Osteocyte (in vitro differentiated cells): ENCODE measurements around the gene CCZ1. TPM values are rescaled to one million over a fixed set of nuclear protein-coding genes. Genes with fewer than 3 reads are reported as not detected.
"Not testable (repeated sequence)": the region's sequence is repeated elsewhere in the genome, so short reads cannot be mapped to it uniquely, and the experiment has no call there.

ENCODE experiments used
- DNase-seq: peaks from one replicate; pipeline ENCODE4 v3.0.0; 2021; ENCODE audit warnings: mixed read lengths; ENCODE audit not compliant: unreplicated experiment; ENCODE audit errors: extremely low spot score
- H3K27ac Mint-ChIP-seq: one replicate; pipeline ENCODE4 v1.8.0; 2021; ENCODE audit warnings: mild to moderate bottlenecking, mixed read lengths; ENCODE audit not compliant: unreplicated experiment
- H3K27me3 Mint-ChIP-seq: one replicate; pipeline ENCODE4 v1.8.0; 2021; ENCODE audit warnings: mixed read lengths; ENCODE audit not compliant: unreplicated experiment
- H3K36me3 Mint-ChIP-seq: one replicate; pipeline ENCODE4 v1.8.0; 2021; ENCODE audit warnings: mixed read lengths; ENCODE audit not compliant: unreplicated experiment
- H3K4me1 Mint-ChIP-seq: one replicate; pipeline ENCODE4 v1.8.0; 2021; ENCODE audit warnings: mixed read lengths; ENCODE audit not compliant: unreplicated experiment
- H3K4me3 Mint-ChIP-seq: one replicate; pipeline ENCODE4 v1.8.0; 2021; ENCODE audit warnings: mild to moderate bottlenecking, moderate library complexity, mixed read lengths; ENCODE audit not compliant: unreplicated experiment
- H3K9me3 Mint-ChIP-seq: one replicate; pipeline ENCODE4 v1.8.0; 2021; ENCODE audit warnings: mixed read lengths; ENCODE audit not compliant: unreplicated experiment
- CTCF ChIP-seq: fragments of 200-600 bp; sonication (generic); IDR thresholded peaks from 2 replicates; pipeline ENCODE4 v1.5.0; 2021; ENCODE audit warnings: antibody characterized with exemption, mild to moderate bottlenecking, moderate library complexity
- long read RNA-seq: library from polyadenylated mRNA; unstranded; transcript quantifications from one replicate; pipeline ENCODE4 v2.0.0, GENCODE V29; 2021
- total RNA-seq: library from RNA; stranded (reverse); gene quantifications from 2 replicates; pipeline ENCODE4 v1.2.1, GENCODE V29; 2021

Gene CCZ1
- 90.5 and 95.3 TPM in 2 replicates for total RNA-seq
- long read RNA-seq, transcript CCZ1-201 (15 exons, 1,802 nt) = major isoform, 33 of 46 reads
- long read RNA-seq, partial matches to known transcripts = 7 of 46 reads
- long read RNA-seq, other reads (novel, unspliced or antisense) = 4 of 46 reads

- peak within 1 kb of the TSS; percentile 80 for H3K4me3 Mint-ChIP-seq
- H3K9me3 Mint-ChIP-seq, H3K27me3 Mint-ChIP-seq, H3K36me3 Mint-ChIP-seq, H3K4me1 Mint-ChIP-seq, DNase-seq: not testable (repeated sequence)
- peak within 1 kb of the TSS; percentile 85 for H3K27ac Mint-ChIP-seq
- peak; percentile 37 for TF ChIP-seq CTCF
Observed at GRCh38 chr7:5898480-5899224, at the start of gene CCZ1. TSS of gene CCZ1 (plus strand) at chr7:5898733. CDS start at chr7:5898800, 67 bp downstream.

- DNase-seq = no peak
- TF ChIP-seq CTCF = no peak
- H3K4me1 Mint-ChIP-seq = no peaks in the 10 kb centered on the region
- H3K4me3 Mint-ChIP-seq = no peak overlapping the region
- peaks cover 4% of the 10 kb centered on the region for H3K27me3 Mint-ChIP-seq
- H3K27ac Mint-ChIP-seq = no peak overlapping the region
- no peaks in the 10 kb centered on the region for H3K36me3 Mint-ChIP-seq
- no peaks in the 10 kb centered on the region for H3K9me3 Mint-ChIP-seq
Observed at GRCh38 chr7:5850944-5851343, 47.6 kb upstream of the CCZ1 start.

GRCh38 chr7:5854738-5855137 lies 43.8 kb upstream of the CCZ1 start:
- H3K4me1 Mint-ChIP-seq = peaks cover 9% of the 10 kb centered on the region
- H3K4me3 Mint-ChIP-seq = no peak overlapping the region
- no peaks in the 10 kb centered on the region for H3K36me3 Mint-ChIP-seq
- no peaks in the 10 kb centered on the region for H3K9me3 Mint-ChIP-seq
- DNase-seq = no peak
- H3K27me3 Mint-ChIP-seq = peaks cover 4% of the 10 kb centered on the region
- no peak overlapping the region for H3K27ac Mint-ChIP-seq
- TF ChIP-seq CTCF = no peak

- not testable (repeated sequence) for H3K36me3 Mint-ChIP-seq, H3K9me3 Mint-ChIP-seq, H3K27ac Mint-ChIP-seq, H3K4me3 Mint-ChIP-seq, H3K4me1 Mint-ChIP-seq, DNase-seq, H3K27me3 Mint-ChIP-seq
Observed at GRCh38 chr7:5857041-5857575, 41.4 kb upstream of the CCZ1 start.

- peaks cover 12% of the 10 kb centered on the region for H3K27me3 Mint-ChIP-seq
- H3K27ac Mint-ChIP-seq, H3K4me1 Mint-ChIP-seq, H3K4me3 Mint-ChIP-seq, H3K9me3 Mint-ChIP-seq, H3K36me3 Mint-ChIP-seq, DNase-seq: not testable (repeated sequence)
Observed at GRCh38 chr7:5858494-5858893, 40.0 kb upstream of the CCZ1 start.

- DNase-seq, H3K36me3 Mint-ChIP-seq, H3K9me3 Mint-ChIP-seq: not testable (repeated sequence)
Observed at GRCh38 chr7:5861281-5861680, 37.3 kb upstream of the CCZ1 start.

GRCh38 chr7:5862753-5863366 lies 35.7 kb upstream of the CCZ1 start:
- H3K9me3 Mint-ChIP-seq, H3K36me3 Mint-ChIP-seq, DNase-seq, H3K4me3 Mint-ChIP-seq, H3K4me1 Mint-ChIP-seq, H3K27ac Mint-ChIP-seq: not testable (repeated sequence)
- peaks cover 45% of the 10 kb centered on the region for H3K27me3 Mint-ChIP-seq

More at GRCh38 chr7:5861281-5861680, 37.3 kb upstream of the CCZ1 start:
- H3K4me3 Mint-ChIP-seq, H3K4me1 Mint-ChIP-seq, H3K27ac Mint-ChIP-seq: not testable (repeated sequence)
- peaks cover 34% of the 10 kb centered on the region for H3K27me3 Mint-ChIP-seq

- not testable (repeated sequence) for DNase-seq
Observed at GRCh38 chr7:5865279-5865931, 33.1 kb upstream of the CCZ1 start.

More at GRCh38 chr7:5865279-5865931, 33.1 kb upstream of the CCZ1 start:
- not testable (repeated sequence) for H3K4me3 Mint-ChIP-seq, H3K9me3 Mint-ChIP-seq, H3K36me3 Mint-ChIP-seq, H3K27ac Mint-ChIP-seq, H3K4me1 Mint-ChIP-seq
- peaks cover 51% of the 10 kb centered on the region for H3K27me3 Mint-ChIP-seq
